Stimulated activated CD4-positive, alpha-beta T cell treated with anti-CD3 and anti-CD28 coated beads, Interleukin-12 subunit alpha, Interleukin-12 subunit beta, amount 100 ng/mL, for 48 hours (primary cell): Measurements from ENCODE around the gene TMEM86B.
"Not testable (repeated sequence)": the region's sequence is repeated elsewhere in the genome, so short reads cannot be mapped to it uniquely, and the experiment has no call there.

Source experiments
- DNase-seq, 3 donors: peaks; one replicate each; pipeline ENCODE4 v3.0.0-alpha.2; 2020; ENCODE audit warnings: low read depth in 2 of 3, low spot score in 1 of 3

Gene TMEM86B

GRCh38 chr19:55242517-55242916, 14.0 kb upstream of the TMEM86B start:
- no peak for DNase-seq

DNA sequence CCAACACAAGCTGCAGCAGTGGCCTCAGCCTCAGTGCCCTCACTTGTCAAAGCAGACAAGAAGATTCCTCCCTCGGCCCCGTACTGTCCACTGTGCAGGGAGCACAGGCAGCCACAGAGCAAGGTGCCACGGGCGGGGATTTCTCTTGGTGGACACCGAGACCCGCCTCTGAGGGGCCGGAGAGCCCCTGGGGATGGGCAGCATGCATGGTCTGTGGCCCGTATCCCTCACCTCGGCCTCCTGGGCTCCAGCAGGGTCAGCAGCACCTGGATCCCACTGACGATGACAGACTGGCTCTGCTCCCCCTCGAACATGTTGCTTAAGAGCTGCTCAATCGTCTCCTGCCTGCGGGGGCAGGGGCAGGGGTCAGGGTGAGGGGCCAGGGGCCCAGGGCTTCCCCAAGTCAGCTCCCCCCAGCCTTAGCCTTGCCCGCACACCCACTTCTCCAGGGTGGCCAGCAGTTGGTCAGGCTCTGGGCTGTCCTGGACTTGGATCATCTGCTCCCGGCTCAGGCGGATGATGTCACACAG, 13.4 kb upstream of the TMEM86B start:
- DNase-seq: no peak

GRCh38 chr19:55241143-55241934, 12.8 kb upstream of the TMEM86B start:
- DNase-seq: no peak

DNA sequence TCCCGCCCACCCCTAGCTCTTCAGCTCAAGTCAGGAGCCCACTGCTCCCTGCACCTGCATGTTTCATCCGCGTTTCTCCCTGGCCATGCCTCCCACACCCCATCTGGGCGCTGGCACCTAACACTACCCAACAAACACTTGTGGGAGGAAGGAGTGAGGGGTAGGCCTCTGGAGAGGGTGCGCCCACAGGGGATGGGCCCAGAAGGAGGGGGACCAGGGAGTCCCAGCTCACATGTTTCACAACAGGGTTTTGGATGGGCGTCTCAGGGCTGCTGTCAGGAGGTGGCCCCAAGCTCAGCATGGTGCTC, 12.1 kb upstream of the TMEM86B start:
- no peak for DNase-seq

DNA sequence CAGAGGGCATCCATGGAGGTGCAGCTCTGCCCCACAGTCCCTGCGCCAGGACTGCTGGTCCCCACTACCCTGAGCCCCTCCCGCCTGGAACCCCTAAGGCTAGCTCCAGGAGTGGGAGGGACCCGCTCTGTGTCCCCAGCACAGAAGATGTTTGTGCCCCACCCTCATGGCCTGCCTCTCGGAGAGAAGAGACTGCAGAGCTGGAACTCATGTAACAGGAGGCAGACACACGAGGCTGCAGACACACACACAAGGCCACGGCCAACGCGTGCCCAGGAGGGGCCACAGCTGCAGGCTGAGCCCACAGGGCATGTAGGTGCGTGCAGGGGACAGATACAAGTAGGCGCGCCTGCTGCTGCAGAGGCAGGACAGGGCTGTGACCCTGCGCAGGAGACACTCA, 10.4 kb upstream of the TMEM86B start:
- DNase-seq: no peak

- DNase-seq: no peak
Observed at GRCh38 chr19:55238030-55238429, 9.5 kb upstream of the TMEM86B start.

GRCh38 chr19:55232986-55233385, 4.4 kb upstream of the TMEM86B start:
- DNase-seq: no peak

- DNase-seq: no peak
Observed at GRCh38 chr19:55232286-55232602, 3.7 kb upstream of the TMEM86B start.

GRCh38 chr19:55231391-55232285, 3.1 kb upstream of the TMEM86B start:
- DNase-seq: no peak

GRCh38 chr19:55230780-55231179, 2.2 kb upstream of the TMEM86B start:
- no peak for DNase-seq

GRCh38 chr19:55230329-55230728, 1.8 kb upstream of the TMEM86B start:
- DNase-seq: no peak

DNA sequence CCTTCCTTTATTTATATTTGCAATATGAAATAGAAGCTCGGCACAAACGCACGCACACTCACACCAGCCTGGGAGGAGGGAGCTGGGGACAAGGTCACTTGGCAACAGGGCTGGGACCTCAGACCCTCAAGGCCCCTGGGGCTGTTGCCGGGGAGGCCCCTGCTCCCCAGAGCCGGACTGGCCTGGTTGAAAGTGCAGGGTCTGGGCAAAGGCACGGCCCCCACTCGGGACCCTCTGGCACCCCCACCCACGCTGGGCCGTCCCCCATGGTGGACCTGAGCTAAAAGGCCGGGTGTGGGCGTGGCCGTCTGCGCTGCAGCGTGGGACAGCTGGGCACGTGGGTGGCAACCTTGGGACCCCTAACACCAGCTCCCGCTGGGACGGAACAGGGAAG, 1.2 kb upstream of the TMEM86B start:
- DNase-seq: no peak

- no peak for DNase-seq
Observed at GRCh38 chr19:55229145-55229788, 704 bp upstream of the TMEM86B start.

DNA sequence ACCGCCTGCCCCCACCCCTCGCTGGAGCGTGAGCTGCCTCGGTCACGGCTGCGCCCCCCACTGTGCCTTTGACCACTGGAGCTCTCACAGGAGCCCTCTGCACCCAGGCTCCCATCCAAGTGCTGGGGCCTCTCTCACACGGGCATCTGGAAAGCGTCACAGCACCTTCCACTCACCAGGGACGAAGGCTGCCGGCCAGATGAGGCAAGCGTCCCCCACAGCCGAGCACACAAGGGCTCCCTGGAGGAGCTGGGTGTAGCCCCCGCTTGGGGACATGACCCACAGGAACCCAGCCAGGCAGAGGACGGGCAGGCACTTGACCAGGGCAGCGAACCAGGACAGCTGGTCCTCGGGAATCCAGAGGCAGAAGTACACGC, 560 bp downstream of the TMEM86B start:
- DNase-seq: no peak

DNA sequence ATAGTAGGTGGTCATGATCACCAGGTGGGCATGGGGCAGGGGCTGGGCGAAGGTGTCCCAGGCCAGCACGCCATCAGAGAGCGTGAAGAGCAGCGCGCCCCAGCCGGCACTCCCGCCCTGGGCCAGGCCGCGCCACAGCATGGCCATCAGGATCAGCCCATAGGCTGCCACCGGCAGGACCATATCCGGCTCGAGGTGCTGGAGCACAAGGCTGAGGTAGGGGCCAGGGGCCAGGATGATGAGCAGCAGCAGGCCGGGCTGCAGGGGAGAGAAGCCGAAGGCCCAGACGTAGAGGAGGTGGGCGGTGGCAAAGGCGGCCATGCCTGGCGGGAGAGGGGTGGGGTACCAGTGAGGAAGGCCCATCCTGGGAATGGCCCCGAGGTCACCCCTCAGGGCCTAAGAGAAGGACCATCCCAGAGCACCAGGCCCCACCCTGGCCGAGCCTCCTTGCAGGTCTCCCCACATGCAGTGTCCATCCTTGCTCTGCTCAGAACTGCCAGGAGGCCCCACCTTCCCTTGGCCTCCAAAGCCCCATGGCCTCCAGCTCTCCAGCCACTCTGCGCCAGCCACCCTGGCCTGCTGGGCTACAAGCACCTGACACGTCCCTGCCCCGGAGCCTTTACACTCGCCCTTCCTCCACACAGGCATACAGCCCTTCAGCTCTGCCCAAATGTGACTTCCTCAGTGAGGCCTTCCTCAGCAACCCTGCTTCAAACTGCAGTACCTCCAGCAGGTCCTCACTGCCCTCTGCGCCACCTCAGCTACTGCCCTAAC, 1.1 kb downstream of the TMEM86B start:
- DNase-seq: no peak

GRCh38 chr19:55226788-55227187, 1.8 kb downstream of the TMEM86B start:
- no peak for DNase-seq

DNA sequence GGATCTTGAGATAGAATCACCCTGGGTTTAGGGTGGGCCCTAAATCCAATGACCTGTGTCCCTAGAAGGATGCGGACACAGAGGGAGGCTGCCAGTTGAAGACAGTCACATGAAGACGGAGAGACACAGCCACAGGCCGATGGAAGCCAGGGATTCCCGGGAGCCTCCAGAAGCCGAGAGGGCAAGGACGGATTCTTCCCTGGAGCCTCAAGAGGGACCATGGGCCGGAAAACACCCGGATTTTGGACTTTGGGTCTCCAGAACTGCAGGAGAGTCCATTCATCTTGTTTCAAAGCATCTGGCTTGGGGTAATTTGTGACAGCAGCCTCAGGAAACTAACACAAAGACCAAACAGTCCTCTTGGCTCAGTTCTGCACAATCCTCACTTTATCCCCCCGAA, 2.3 kb downstream of the TMEM86B start:
- DNase-seq: no peak

DNA sequence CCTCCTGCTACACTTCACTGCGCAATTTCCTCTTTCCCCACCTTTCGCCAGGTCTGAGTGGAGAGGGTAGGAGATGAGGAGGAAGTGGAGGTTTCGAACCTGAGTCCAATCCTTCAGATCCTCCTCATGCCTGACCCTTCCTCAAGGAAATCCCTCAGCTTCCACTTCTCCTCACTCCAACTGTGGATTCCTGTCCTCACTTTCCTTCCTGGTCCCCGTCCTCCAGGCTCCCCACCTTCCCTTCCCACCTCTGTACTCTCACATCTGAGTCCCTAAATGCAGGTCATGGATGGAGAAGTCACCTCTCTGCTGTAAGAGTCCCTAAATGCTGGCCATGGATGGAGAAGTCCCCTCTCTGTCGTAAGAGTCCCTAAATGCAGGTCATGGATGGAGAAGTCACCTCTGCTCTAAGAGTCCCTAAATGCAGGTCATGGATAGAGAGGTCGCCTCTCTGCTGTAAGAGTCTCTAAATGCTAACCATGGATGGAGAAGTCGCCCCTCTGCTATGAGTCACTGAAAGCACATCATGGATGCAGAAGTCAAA, 3.1 kb downstream of the TMEM86B start:
- no peak for DNase-seq

DNA sequence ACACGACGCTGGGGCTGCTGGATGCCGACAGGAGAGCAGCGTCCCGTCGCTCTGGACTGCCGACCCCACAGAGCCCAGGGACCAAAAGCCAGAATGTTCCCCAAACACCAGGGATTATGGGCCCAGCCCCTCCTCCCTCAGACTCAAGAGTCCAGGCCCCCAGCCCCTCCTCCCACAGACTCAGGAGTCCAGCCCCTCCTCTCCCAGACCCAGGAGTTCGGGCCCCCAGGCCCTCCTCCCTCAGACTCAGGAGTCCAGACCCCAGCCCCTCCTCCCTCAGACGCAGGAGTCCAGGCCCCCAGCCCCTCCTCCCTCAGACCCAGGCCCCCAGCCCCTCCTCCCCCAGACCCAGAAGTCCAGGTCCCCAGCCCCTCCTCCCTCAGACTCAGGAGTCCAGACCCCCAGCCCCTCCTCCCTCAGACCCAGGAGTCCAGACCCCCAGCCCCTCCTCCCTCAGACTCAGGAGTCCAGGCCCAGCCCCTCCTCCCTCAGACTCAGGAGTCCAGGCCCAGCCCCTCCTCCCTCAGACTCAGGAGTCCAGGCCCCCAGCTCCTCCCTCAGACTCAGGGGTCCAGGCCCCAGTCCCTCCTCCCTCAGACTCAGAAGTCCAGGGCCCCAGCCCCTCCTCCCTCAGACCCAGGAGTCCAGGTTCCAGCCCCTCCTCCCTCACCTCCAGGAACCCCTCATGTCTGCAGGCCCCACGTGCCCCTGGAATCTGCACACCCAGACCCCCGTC, 3.7 kb downstream of the TMEM86B start:
- DNase-seq: not testable (repeated sequence)

DNA sequence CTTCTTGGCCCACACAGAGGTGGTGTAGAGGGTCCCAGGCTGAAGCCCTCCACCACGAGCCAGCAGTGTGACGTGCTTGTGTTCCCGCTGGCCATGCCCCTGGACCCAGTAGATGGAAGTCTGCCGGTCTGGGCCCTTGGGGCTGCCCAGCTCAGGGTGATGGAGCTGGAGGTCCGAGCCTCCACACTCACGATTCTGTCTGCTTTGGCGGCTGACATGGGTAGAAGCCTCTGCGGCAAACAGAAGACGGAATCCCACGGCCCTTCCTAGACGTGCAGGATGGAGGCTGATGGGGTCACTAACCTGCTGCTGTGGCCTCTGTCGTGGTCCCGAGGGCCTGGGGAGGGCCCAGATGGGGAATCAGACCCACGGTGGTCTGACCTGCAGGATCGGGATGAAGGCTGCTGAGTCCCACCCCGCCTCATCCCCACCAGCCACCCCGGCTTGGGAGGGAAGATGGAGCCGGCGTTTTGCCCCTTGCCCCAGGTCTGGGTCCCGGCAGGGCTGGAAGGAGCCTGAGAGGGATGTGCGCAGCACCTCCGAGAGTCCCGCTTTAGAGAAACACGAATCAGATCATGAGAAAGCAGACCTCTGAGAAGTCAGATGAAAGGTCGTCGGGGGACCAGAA, 4.4 kb downstream of the TMEM86B start:
- no peak for DNase-seq
